Nephron progenitor cell (in vitro differentiated cells): Measurements from ENCODE around the gene KLF7.
A peak's percentile ranks its signal among the peaks of the same experiment; 100 is the strongest.

ENCODE experiments used
- DNase-seq: peaks from one replicate; pipeline ENCODE4 v3.0.0; 2021
- H3K27ac Mint-ChIP-seq: 2 replicates; pipeline ENCODE4 v1.8.0; 2021; ENCODE audit warnings: mild to moderate bottlenecking, moderate library complexity, mixed read lengths
- H3K27me3 Mint-ChIP-seq: 2 replicates; pipeline ENCODE4 v1.8.0; 2021; ENCODE audit warnings: mild to moderate bottlenecking, low read depth, mixed read lengths; ENCODE audit not compliant: poor library complexity
- H3K36me3 Mint-ChIP-seq: 2 replicates; pipeline ENCODE4 v1.8.0; 2021; ENCODE audit warnings: low read depth, mixed read lengths
- H3K4me1 Mint-ChIP-seq: 2 replicates; pipeline ENCODE4 v1.8.0; 2021; ENCODE audit warnings: mixed read lengths
- H3K4me3 Mint-ChIP-seq: 2 replicates; pipeline ENCODE4 v1.8.0; 2021; ENCODE audit warnings: mild to moderate bottlenecking, moderate library complexity, mixed read lengths
- H3K9me3 Mint-ChIP-seq: 2 replicates; pipeline ENCODE4 v1.8.0; 2021; ENCODE audit warnings: mild to moderate bottlenecking, moderate library complexity, mixed read lengths
- CTCF ChIP-seq: fragments of 200-600 bp; sonication (generic); IDR thresholded peaks from 2 replicates; pipeline ENCODE4 v1.5.0; 2021; ENCODE audit warnings: antibody characterized with exemption

Gene KLF7

GRCh38 chr2:207072571-207072970 lies 93.2 kb downstream of the KLF7 start:
- no peaks in the 10 kb centered on the region for H3K9me3 Mint-ChIP-seq
- H3K36me3 Mint-ChIP-seq, result peaks cover 5% of the 10 kb centered on the region
- H3K27me3 Mint-ChIP-seq, result peaks cover 4% of the 10 kb centered on the region
- H3K4me3 Mint-ChIP-seq, result no peak overlapping the region
- H3K27ac Mint-ChIP-seq, result no peak overlapping the region
- no peak for DNase-seq
- peaks cover 61% of the 10 kb centered on the region for H3K4me1 Mint-ChIP-seq
- no peak for TF ChIP-seq CTCF

- no peak for TF ChIP-seq CTCF
- Mint-ChIP-seq H3K4me3 (no peak overlapping the region), H3K27me3 (peaks cover 4% of the 10 kb centered on the region), H3K36me3 (no peaks in the 10 kb centered on the region), H3K9me3 (no peaks in the 10 kb centered on the region), H3K4me1 (peaks cover 60% of the 10 kb centered on the region), H3K27ac (no peak overlapping the region)
- no peak for DNase-seq
Measured at GRCh38 chr2:207071820-207072219, 93.9 kb downstream of the KLF7 start.

GRCh38 chr2:207067473-207067872 lies 98.3 kb downstream of the KLF7 start:
- no peaks in the 10 kb centered on the region for H3K36me3 Mint-ChIP-seq
- peaks cover 7% of the 10 kb centered on the region for H3K27me3 Mint-ChIP-seq
- no peaks in the 10 kb centered on the region for H3K9me3 Mint-ChIP-seq
- no peak for DNase-seq
- peaks cover 28% of the 10 kb centered on the region for H3K4me1 Mint-ChIP-seq
- no peak for TF ChIP-seq CTCF
- H3K4me3 Mint-ChIP-seq, result no peak overlapping the region
- H3K27ac Mint-ChIP-seq, result no peak overlapping the region

GRCh38 chr2:207066791-207067460 lies 98.8 kb downstream of the KLF7 start:
- no peaks in the 10 kb centered on the region for H3K9me3 Mint-ChIP-seq
- no peaks in the 10 kb centered on the region for H3K36me3 Mint-ChIP-seq
- H3K4me1 Mint-ChIP-seq, result peaks cover 28% of the 10 kb centered on the region
- peak overlapping the region; percentile 50 for H3K27ac Mint-ChIP-seq
- DNase-seq, result no peak
- H3K27me3 Mint-ChIP-seq, result peaks cover 7% of the 10 kb centered on the region
- no peak for TF ChIP-seq CTCF
- no peak overlapping the region for H3K4me3 Mint-ChIP-seq

GRCh38 chr2:207066166-207066565 lies 99.6 kb downstream of the KLF7 start:
- Mint-ChIP-seq H3K27me3 (peaks cover 7% of the 10 kb centered on the region), H3K36me3 (no peaks in the 10 kb centered on the region), H3K27ac (peak overlapping the region; percentile 50), H3K4me1 (peaks cover 28% of the 10 kb centered on the region), H3K9me3 (no peaks in the 10 kb centered on the region), H3K4me3 (no peak overlapping the region)
- TF ChIP-seq CTCF, result no peak
- no peak for DNase-seq

- Mint-ChIP-seq H3K36me3 (no peaks in the 10 kb centered on the region), H3K27ac (no peak overlapping the region), H3K4me1 (peaks cover 20% of the 10 kb centered on the region), H3K4me3 (no peak overlapping the region), H3K27me3 (peaks cover 3% of the 10 kb centered on the region), H3K9me3 (no peaks in the 10 kb centered on the region)
- DNase-seq, result no peak
- TF ChIP-seq CTCF, result no peak
Measured at GRCh38 chr2:207064128-207064690, 101.5 kb downstream of the KLF7 start.
